Type B pancreatic cell (in vitro differentiated cells): ENCODE data around the gene FHOD1. TPM values are rescaled to one million over a fixed set of nuclear protein-coding genes. Genes with fewer than 3 reads are reported as not detected.

Experiments used
- DNase-seq: peaks from one replicate; pipeline ENCODE4 v3.0.0; 2021; ENCODE audit warnings: mixed read lengths; ENCODE audit not compliant: unreplicated experiment; ENCODE audit errors: extremely low spot score
- H3K27ac Mint-ChIP-seq: 2 replicates; pipeline ENCODE4 v1.8.0; 2021; ENCODE audit warnings: mild to moderate bottlenecking, mixed read lengths
- H3K27me3 Mint-ChIP-seq: 2 replicates; pipeline ENCODE4 v1.8.0; 2021; ENCODE audit warnings: mixed read lengths
- H3K36me3 Mint-ChIP-seq: 2 replicates; pipeline ENCODE4 v1.8.0; 2021; ENCODE audit warnings: mixed read lengths
- H3K4me1 Mint-ChIP-seq: one replicate; pipeline ENCODE4 v1.8.0; 2021; ENCODE audit warnings: mixed read lengths; ENCODE audit not compliant: unreplicated experiment
- H3K4me3 Mint-ChIP-seq: 2 replicates; pipeline ENCODE4 v1.8.0; 2021; ENCODE audit warnings: mild to moderate bottlenecking, mixed read lengths
- H3K9me3 Mint-ChIP-seq: 2 replicates; pipeline ENCODE4 v1.8.0; 2021; ENCODE audit warnings: mixed read lengths
- CTCF ChIP-seq: fragments of 200-600 bp; sonication (generic); conservative IDR thresholded peaks from 2 replicates; pipeline ENCODE4 v1.5.0; 2021; ENCODE audit warnings: antibody characterized with exemption, mild to moderate bottlenecking
- total RNA-seq: library from RNA; stranded (reverse); gene quantifications from 2 replicates; pipeline ENCODE4 v1.2.1, GENCODE V29; 2021; ENCODE audit warnings: low replicate concordance

The FHOD1 gene
- total RNA-seq, 1 donor from 2014 or later = 34.7 TPM

- DNase-seq = no peak
- Mint-ChIP-seq H3K27ac (no peak overlapping the region), H3K4me1 (no peaks in the 10 kb centered on the region), H3K27me3 (no peaks in the 10 kb centered on the region), H3K4me3 (no peak overlapping the region), H3K36me3 (peaks cover 9% of the 10 kb centered on the region), H3K9me3 (no peaks in the 10 kb centered on the region)
- no peak for TF ChIP-seq CTCF
Measured at GRCh38 chr16:67235816-67236562, 11.3 kb downstream of the FHOD1 start.

- Mint-ChIP-seq H3K4me3 (no peak overlapping the region), H3K27me3 (no peaks in the 10 kb centered on the region), H3K4me1 (no peaks in the 10 kb centered on the region), H3K9me3 (no peaks in the 10 kb centered on the region), H3K27ac (no peak overlapping the region), H3K36me3 (peaks cover 12% of the 10 kb centered on the region)
- DNase-seq = no peak
- no peak for TF ChIP-seq CTCF
Measured at GRCh38 chr16:67234180-67234597, 13.1 kb downstream of the FHOD1 start.

- H3K27me3 Mint-ChIP-seq = no peaks in the 10 kb centered on the region
Measured at GRCh38 chr16:67233596-67233995, 13.7 kb downstream of the FHOD1 start.

GRCh38 chr16:67230809-67231660 lies 16.2 kb downstream of the FHOD1 start:
- no peak for TF ChIP-seq CTCF
- Mint-ChIP-seq H3K4me3 (no peak overlapping the region), H3K9me3 (no peaks in the 10 kb centered on the region), H3K27me3 (no peaks in the 10 kb centered on the region), H3K36me3 (peaks cover 9% of the 10 kb centered on the region), H3K4me1 (peaks cover 17% of the 10 kb centered on the region), H3K27ac (no peak overlapping the region)
- no peak for DNase-seq

More at GRCh38 chr16:67233596-67233995, 13.7 kb downstream of the FHOD1 start:
- Mint-ChIP-seq H3K4me3 (no peak overlapping the region), H3K36me3 (peaks cover 12% of the 10 kb centered on the region), H3K9me3 (no peaks in the 10 kb centered on the region), H3K27ac (no peak overlapping the region), H3K4me1 (no peaks in the 10 kb centered on the region)
- no peak for DNase-seq
- TF ChIP-seq CTCF = no peak

GRCh38 chr16:67229906-67230808 lies 17.1 kb downstream of the FHOD1 start:
- Mint-ChIP-seq H3K4me1 (peaks cover 21% of the 10 kb centered on the region), H3K9me3 (no peaks in the 10 kb centered on the region), H3K36me3 (peaks cover 8% of the 10 kb centered on the region), H3K4me3 (peak overlapping the region; percentile 72), H3K27me3 (no peaks in the 10 kb centered on the region), H3K27ac (no peak overlapping the region)
- no peak for TF ChIP-seq CTCF
- no peak for DNase-seq
